Body of pancreas (tissue), 4 donors: Measurements from ENCODE around the gene FAM216B.

Source experiments
- POLR2A ChIP-seq, 3 donors: fragments of 450-650 bp; IDR thresholded peaks; one replicate each; pipeline ENCODE4 v1.6.1; 2016; ENCODE audit warnings: antibody characterized with exemption in 3 of 3, mild to moderate bottlenecking in 2 of 3
- TF ChIP-seq, protein P1 (sequence below), 7 experiments: fragments of 450-650 bp in 4 of 7; fragments of 200-600 bp in 3 of 7; sonication (generic) in 3 of 7; IDR thresholded peaks; one replicate each; pipeline ENCODE4 v1.5.1; 2016 to 2019; ENCODE audit warnings: antibody characterized with exemption in 7 of 7

GRCh38 chr13:42807866-42808265 is 26.5 kb downstream of the FAM216B start:
- TF ChIP-seq, protein P1, sequence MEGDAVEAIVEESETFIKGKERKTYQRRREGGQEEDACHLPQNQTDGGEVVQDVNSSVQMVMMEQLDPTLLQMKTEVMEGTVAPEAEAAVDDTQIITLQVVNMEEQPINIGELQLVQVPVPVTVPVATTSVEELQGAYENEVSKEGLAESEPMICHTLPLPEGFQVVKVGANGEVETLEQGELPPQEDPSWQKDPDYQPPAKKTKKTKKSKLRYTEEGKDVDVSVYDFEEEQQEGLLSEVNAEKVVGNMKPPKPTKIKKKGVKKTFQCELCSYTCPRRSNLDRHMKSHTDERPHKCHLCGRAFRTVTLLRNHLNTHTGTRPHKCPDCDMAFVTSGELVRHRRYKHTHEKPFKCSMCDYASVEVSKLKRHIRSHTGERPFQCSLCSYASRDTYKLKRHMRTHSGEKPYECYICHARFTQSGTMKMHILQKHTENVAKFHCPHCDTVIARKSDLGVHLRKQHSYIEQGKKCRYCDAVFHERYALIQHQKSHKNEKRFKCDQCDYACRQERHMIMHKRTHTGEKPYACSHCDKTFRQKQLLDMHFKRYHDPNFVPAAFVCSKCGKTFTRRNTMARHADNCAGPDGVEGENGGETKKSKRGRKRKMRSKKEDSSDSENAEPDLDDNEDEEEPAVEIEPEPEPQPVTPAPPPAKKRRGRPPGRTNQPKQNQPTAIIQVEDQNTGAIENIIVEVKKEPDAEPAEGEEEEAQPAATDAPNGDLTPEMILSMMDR (IDR thresholded peaks at IDR 0.05), result no peak
- TF ChIP-seq POLR2A (IDR thresholded peaks at IDR 0.05), result no peak
